Measurements from ENCODE around the gene C4orf50.

C4orf50 gene

GRCh38 chr4:6052679-6053078, 34.4 kb upstream of the C4orf50 start:
- H3K4me3 ChIP-seq (ENCODE audit: control insufficient read depth, low read depth, low read length) = no peak overlapping the region
- DNase-seq (ENCODE audit: low read depth) = no peak
- no peak for TF ChIP-seq CTCF (IDR thresholded peaks at IDR 0.05; ENCODE audit: control insufficient read depth, insufficient read depth, low read depth, low read length, missing control alignments)

GRCh38 chr4:6050551-6050950, 32.3 kb upstream of the C4orf50 start:
- no peak for DNase-seq (ENCODE audit: low read depth)
- H3K4me3 ChIP-seq (ENCODE audit: control insufficient read depth, low read depth, low read length) = no peak overlapping the region
- no peak for TF ChIP-seq CTCF (IDR thresholded peaks at IDR 0.05; ENCODE audit: control insufficient read depth, insufficient read depth, low read depth, low read length, missing control alignments)

- TF ChIP-seq CTCF (IDR thresholded peaks at IDR 0.05; ENCODE audit: control insufficient read depth, insufficient read depth, low read depth, low read length, missing control alignments) = no peak
- H3K4me3 ChIP-seq (ENCODE audit: control insufficient read depth, low read depth, low read length) = no peak overlapping the region
- no peak for DNase-seq (ENCODE audit: low read depth)
Measured at GRCh38 chr4:6049985-6050384, 31.8 kb upstream of the C4orf50 start.

- H3K4me3 ChIP-seq (ENCODE audit: control insufficient read depth, low read depth, low read length) = no peak overlapping the region
- DNase-seq (ENCODE audit: low read depth) = no peak
- TF ChIP-seq CTCF (IDR thresholded peaks at IDR 0.05; ENCODE audit: control insufficient read depth, insufficient read depth, low read depth, low read length, missing control alignments) = no peak
Measured at GRCh38 chr4:6049278-6049677, 31.0 kb upstream of the C4orf50 start.

- H3K4me3 ChIP-seq (ENCODE audit: control insufficient read depth, low read depth, low read length) = no peak overlapping the region
- DNase-seq (ENCODE audit: low read depth) = no peak
- no peak for TF ChIP-seq CTCF (IDR thresholded peaks at IDR 0.05; ENCODE audit: control insufficient read depth, insufficient read depth, low read depth, low read length, missing control alignments)
Measured at GRCh38 chr4:6048537-6048936, 30.3 kb upstream of the C4orf50 start.

GRCh38 chr4:6047130-6047673, 29.0 kb upstream of the C4orf50 start:
- TF ChIP-seq CTCF (IDR thresholded peaks at IDR 0.05; ENCODE audit: control insufficient read depth, insufficient read depth, low read depth, low read length, missing control alignments) = no peak
- no peak overlapping the region for H3K4me3 ChIP-seq (ENCODE audit: control insufficient read depth, low read depth, low read length)
- no peak for DNase-seq (ENCODE audit: low read depth)

All from AG09309 (cell line).